Small intestine (tissue), 7 donors: ENCODE measurements around the gene KRTAP4-12. TPM values are rescaled to one million over a fixed set of nuclear protein-coding genes. Genes with fewer than 3 reads are reported as not detected.
"Not testable (repeated sequence)": the region's sequence is repeated elsewhere in the genome, so short reads cannot be mapped to it uniquely, and the experiment has no call there.

ENCODE experiments used
- DNase-seq, 2 donors: peaks; one replicate each; pipeline versions ENCODE4 v3.0.0 to v3.0.0-alpha.2; 2013
- FAIRE-seq: peaks from 2 replicates; lab custom pipeline; 2012; peaks lifted over from hg19 to GRCh38; lab: Jason Lieb, UNC
- H3K27ac ChIP-seq, 3 donors: one replicate each; pipeline ENCODE4 v1.5.1; 2013; ENCODE audit warnings: low read length in 2 of 3, mild to moderate bottlenecking in 2 of 3, control low read depth in 1 of 3, inconsistent platforms in 1 of 3, low read depth in 1 of 3, moderate library complexity in 1 of 3
- H3K27me3 ChIP-seq, 3 donors: one replicate each; pipeline ENCODE4 v1.6.1; 2013; ENCODE audit warnings: low read length in 3 of 3, inconsistent platforms in 1 of 3; ENCODE audit not compliant: control insufficient read depth in 3 of 3, insufficient read depth in 3 of 3
- H3K36me3 ChIP-seq, 3 donors: one replicate each; pipeline ENCODE4 v1.6.1; 2013; ENCODE audit warnings: low read length in 3 of 3, inconsistent platforms in 1 of 3, low read depth in 1 of 3, mild to moderate bottlenecking in 1 of 3, moderate library complexity in 1 of 3; ENCODE audit not compliant: control insufficient read depth in 3 of 3, insufficient read depth in 2 of 3
- H3K4me1 ChIP-seq, 3 donors: one replicate each; pipeline ENCODE4 v1.6.1; 2013; ENCODE audit warnings: low read length in 2 of 3, inconsistent platforms in 1 of 3, low read depth in 1 of 3, mild to moderate bottlenecking in 1 of 3, moderate library complexity in 1 of 3; ENCODE audit not compliant: control insufficient read depth in 3 of 3, insufficient read depth in 2 of 3
- H3K4me3 ChIP-seq, 3 donors: one replicate each; pipeline ENCODE4 v1.5.1; 2013; ENCODE audit warnings: low read length in 3 of 3, control low read depth in 1 of 3, inconsistent platforms in 1 of 3, low read depth in 1 of 3, mild to moderate bottlenecking in 1 of 3, moderate library complexity in 1 of 3
- H3K9me3 ChIP-seq, 2 donors: one replicate each; pipeline ENCODE4 v1.6.1; 2013; ENCODE audit warnings: low read depth in 1 of 2, low read length in 1 of 2; ENCODE audit not compliant: control insufficient read depth in 2 of 2, insufficient read depth in 1 of 2
- WGBS, 3 donors: extraction: QIAGEN DNeasy Blood & Tissue Kit; methylation state at CpG; one replicate each; pipeline ENCODE4 v1.1.7; 2013; 5-methylcytosine and 5-hydroxymethylcytosine counted together
- polyA plus RNA-seq, 4 donors: library from polyadenylated mRNA; stranded (reverse) in 3 of 4; unstranded in 1 of 4; fragments of 200-250 nt in 3 of 4; fragments of 120-200 nt in 1 of 4; gene quantifications; one replicate each; pipeline versions ENCODE4 v1.2.1 to v1.2.3, GENCODE V29; 2013
- donor health status: healthy with polysubstance abuse.
- donor health status: control.
- donor health status: control.
- donor health status: Bipolar disorder and iron deficiency.
- donor health status: healthy.

KRTAP4-12 gene
- polyA plus RNA-seq, 4 donors: not detected

DNA sequence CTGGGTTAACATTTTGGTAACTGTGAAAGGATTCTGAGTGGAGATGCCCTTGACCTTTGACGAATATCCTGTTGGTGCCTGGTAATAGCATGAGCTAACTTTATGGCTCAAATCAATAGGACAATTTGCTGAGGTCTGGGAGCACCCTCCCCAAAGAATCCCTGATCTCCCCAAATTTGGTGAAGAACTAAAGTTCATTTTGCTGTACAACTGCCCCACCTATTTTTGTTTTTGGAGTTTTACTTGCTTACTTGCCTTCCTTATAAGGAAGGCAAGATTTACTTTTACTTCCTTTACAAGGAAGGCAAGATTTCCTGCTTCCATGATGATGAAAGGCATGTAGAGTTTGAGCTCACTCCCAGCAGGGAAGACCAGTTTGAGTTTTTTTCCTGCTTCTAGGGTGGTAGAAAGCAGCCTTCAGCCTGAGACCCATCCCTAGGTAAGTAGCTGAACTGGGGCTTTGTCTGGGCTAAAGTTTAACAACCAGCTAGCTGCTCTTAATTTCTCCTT is 16.0 kb downstream of the KRTAP4-12 start:
- WGBS, 3 donors: 29 to 69% (median 59%) methylated on average over 1 of the region's 1 CpG

GRCh38 chr17:41105347-41105746 is 18.6 kb downstream of the KRTAP4-12 start, which contains the start of gene KRTAP4-9:
KRTAP4-9 (plus strand) TSS chr17:41105389; CDS start chr17:41105389, 0 bp downstream.
- 68 to 75% (median 73%) methylated on average over 4 to 10 of the region's 10 CpGs for WGBS, 3 donors
- DNase-seq, H3K27ac ChIP-seq, H3K9me3 ChIP-seq, H3K4me1 ChIP-seq, H3K4me3 ChIP-seq, H3K27me3 ChIP-seq, H3K36me3 ChIP-seq, FAIRE-seq: not testable (repeated sequence)

More for the DNA sequence above, 16.0 kb downstream of the KRTAP4-12 start:
- H3K4me3 ChIP-seq: no peak overlapping the region
- FAIRE-seq: no peak
- no peak for DNase-seq
- H3K36me3 ChIP-seq: no peaks in the 10 kb centered on the region
- no peaks in the 10 kb centered on the region for H3K4me1 ChIP-seq
- H3K27me3 ChIP-seq: peaks cover 0 to 1% (median 0%) of the 10 kb centered on the region in 3 donors
- no peaks in the 10 kb centered on the region for H3K9me3 ChIP-seq
- no peak overlapping the region for H3K27ac ChIP-seq

GRCh38 chr17:41104386-41105038 is 19.5 kb downstream of the KRTAP4-12 start:
- DNase-seq, H3K9me3 ChIP-seq, H3K27ac ChIP-seq, H3K27me3 ChIP-seq, H3K36me3 ChIP-seq, FAIRE-seq, H3K4me1 ChIP-seq, H3K4me3 ChIP-seq: not testable (repeated sequence)
- WGBS, 3 donors: 58 to 73% (median 68%) methylated on average over 2 of the region's 2 CpGs

GRCh38 chr17:41103896-41104295 is 20.1 kb downstream of the KRTAP4-12 start:
- Histone ChIP-seq H3K27me3 (peaks cover 0 to 2% (median 1%) of the 10 kb centered on the region in 3 donors), H3K36me3 (no peaks in the 10 kb centered on the region), H3K9me3 (no peaks in the 10 kb centered on the region), H3K4me3 (no peak overlapping the region), H3K27ac (no peak overlapping the region), H3K4me1 (no peaks in the 10 kb centered on the region)
- FAIRE-seq: no peak
- DNase-seq: no peak
- 92 to 100% (median 100%) methylated on average over 1 of the region's 1 CpG for WGBS, 3 donors

- H3K4me3 ChIP-seq: no peak within 1 kb of the TSS
- 48 to 58% (median 51%) methylated on average over 8 to 10 of the region's 10 CpGs for WGBS, 3 donors
- no peak within 1 kb of the TSS for H3K27ac ChIP-seq
These were observed 22.3 kb downstream of the KRTAP4-12 start, which contains the start of gene KRTAP4-16 for GRCh38 chr17:41101586-41102259. KRTAP4-16 (minus strand) TSS chr17:41102209; CDS start chr17:41102209, 0 bp downstream.

GRCh38 chr17:41099682-41100480 is 24.1 kb downstream of the KRTAP4-12 start:
- H3K4me3 ChIP-seq, H3K27ac ChIP-seq, H3K27me3 ChIP-seq, FAIRE-seq, H3K9me3 ChIP-seq, H3K36me3 ChIP-seq, DNase-seq, H3K4me1 ChIP-seq: not testable (repeated sequence)
- WGBS, 3 donors: 53 to 79% (median 57%) methylated on average over 7 of the region's 7 CpGs

More at GRCh38 chr17:41101586-41102259, 22.3 kb downstream of the KRTAP4-12 start, which contains the start of gene KRTAP4-16:
- no peak for FAIRE-seq
- no peaks in the 10 kb centered on the region for H3K4me1 ChIP-seq
- no peak for DNase-seq
- H3K9me3 ChIP-seq: no peaks in the 10 kb centered on the region
- peaks cover 0 to 2% (median 0%) of the 10 kb centered on the region in 3 donors for H3K27me3 ChIP-seq
- no peaks in the 10 kb centered on the region for H3K36me3 ChIP-seq

DNA sequence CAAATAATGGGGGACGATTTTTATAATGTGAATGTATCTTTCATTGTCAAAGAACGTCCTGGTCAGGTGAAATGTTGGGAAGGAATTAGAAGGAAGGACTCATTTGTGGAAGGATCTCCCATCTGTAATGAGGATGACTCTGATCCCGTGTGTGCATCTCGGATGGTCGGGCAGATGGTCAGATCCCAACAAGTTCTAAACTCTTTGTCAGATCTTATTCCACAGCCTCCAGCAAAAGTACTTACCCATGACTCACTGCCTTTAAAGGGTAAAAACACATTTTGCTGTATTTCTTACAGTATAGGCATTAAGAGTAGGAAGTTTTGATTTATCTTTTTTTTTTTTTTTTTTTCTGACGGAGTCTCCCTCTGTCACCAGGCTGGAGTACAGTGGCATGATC is 25.5 kb downstream of the KRTAP4-12 start:
- FAIRE-seq: no peak
- Histone ChIP-seq H3K36me3 (no peaks in the 10 kb centered on the region), H3K4me1 (no peaks in the 10 kb centered on the region), H3K27ac (no peak overlapping the region), H3K4me3 (no peak overlapping the region), H3K9me3 (no peaks in the 10 kb centered on the region), H3K27me3 (peaks cover 0 to 6% (median 2%) of the 10 kb centered on the region in 3 donors)
- no peak for DNase-seq
- WGBS, 3 donors: 72 to 84% (median 77%) methylated on average over 6 of the region's 6 CpGs

- peaks cover 0 to 7% (median 2%) of the 10 kb centered on the region in 3 donors for H3K27me3 ChIP-seq
- DNase-seq (no peak), FAIRE-seq (no peak)
- H3K27ac ChIP-seq: no peak within 1 kb of the TSS
- 35 to 75% (median 47%) methylated on average over 4 of the region's 4 CpGs for WGBS, 3 donors
- no peaks in the 10 kb centered on the region for H3K36me3 ChIP-seq
- H3K9me3 ChIP-seq: no peaks in the 10 kb centered on the region
- H3K4me1 ChIP-seq: no peaks in the 10 kb centered on the region
- H3K4me3 ChIP-seq: no peak within 1 kb of the TSS
These were observed 25.9 kb downstream of the KRTAP4-12 start, which contains the start of gene KRTAP4-8 for GRCh38 chr17:41098042-41098441. KRTAP4-8 (minus strand) TSS chr17:41098142; CDS start chr17:41098084, 58 bp downstream.
